Endothelial cell (in vitro differentiated cells): Measurements from ENCODE around the gene SALL3. TPM values are rescaled to one million over a fixed set of nuclear protein-coding genes. Genes with fewer than 3 reads are reported as not detected.
"Not testable (repeated sequence)": the region's sequence is repeated elsewhere in the genome, so short reads cannot be mapped to it uniquely, and the experiment has no call there.

Source experiments
- DNase-seq: peaks from one replicate; pipeline ENCODE4 v3.0.0; 2021; ENCODE audit warnings: low spot score
- H3K27ac Mint-ChIP-seq: one replicate; pipeline ENCODE4 v1.8.0; 2021; ENCODE audit warnings: mixed read lengths, inconsistent platforms; ENCODE audit not compliant: unreplicated experiment
- H3K27me3 Mint-ChIP-seq: one replicate; pipeline ENCODE4 v1.8.0; 2021; ENCODE audit warnings: mild to moderate bottlenecking, moderate library complexity, mixed read lengths, inconsistent platforms; ENCODE audit not compliant: unreplicated experiment
- H3K36me3 Mint-ChIP-seq: one replicate; pipeline ENCODE4 v1.8.0; 2021; ENCODE audit warnings: mild to moderate bottlenecking, low read depth, mixed read lengths, inconsistent platforms; ENCODE audit not compliant: unreplicated experiment
- H3K4me1 Mint-ChIP-seq: one replicate; pipeline ENCODE4 v1.8.0; 2021; ENCODE audit warnings: mild to moderate bottlenecking, mixed read lengths, inconsistent platforms; ENCODE audit not compliant: unreplicated experiment
- H3K4me3 Mint-ChIP-seq: one replicate; pipeline ENCODE4 v1.8.0; 2021; ENCODE audit warnings: mild to moderate bottlenecking, mixed read lengths, inconsistent platforms; ENCODE audit not compliant: unreplicated experiment
- H3K9me3 Mint-ChIP-seq: one replicate; pipeline ENCODE4 v1.8.0; 2021; ENCODE audit warnings: mixed read lengths, inconsistent platforms; ENCODE audit not compliant: unreplicated experiment
- CTCF ChIP-seq: fragments of 200-600 bp; sonication (generic); IDR thresholded peaks from one replicate; pipeline ENCODE4 v1.5.0; 2021; ENCODE audit warnings: antibody characterized with exemption; ENCODE audit not compliant: unreplicated experiment
- total RNA-seq: library from RNA; stranded (reverse); fragmentation: NEBNext Ultra II Directional; extraction: Animal tissue kit (Norgen Biotek cat#: 25700); gene quantifications from one replicate; pipeline ENCODE4 v1.2.1, GENCODE V29; 2021; ENCODE audit not compliant: unreplicated experiment

The SALL3 gene
- total RNA-seq, 1 donor from 2014 or later = 2.5 TPM

GRCh38 chr18:78962098-78962497 lies 17.5 kb upstream of the SALL3 start:
- H3K4me3 Mint-ChIP-seq = no peak overlapping the region
- peaks cover 31% of the 10 kb centered on the region for H3K9me3 Mint-ChIP-seq
- no peaks in the 10 kb centered on the region for H3K4me1 Mint-ChIP-seq
- H3K27ac Mint-ChIP-seq = no peak overlapping the region
- no peak for TF ChIP-seq CTCF
- no peak for DNase-seq
- H3K27me3 Mint-ChIP-seq = peaks cover 2% of the 10 kb centered on the region
- peaks cover 8% of the 10 kb centered on the region for H3K36me3 Mint-ChIP-seq

- H3K36me3 Mint-ChIP-seq, H3K4me3 Mint-ChIP-seq, H3K27me3 Mint-ChIP-seq, H3K4me1 Mint-ChIP-seq, DNase-seq, H3K27ac Mint-ChIP-seq: not testable (repeated sequence)
- peaks cover 29% of the 10 kb centered on the region for H3K9me3 Mint-ChIP-seq
Observed at GRCh38 chr18:78964727-78965126, 14.9 kb upstream of the SALL3 start.

DNA sequence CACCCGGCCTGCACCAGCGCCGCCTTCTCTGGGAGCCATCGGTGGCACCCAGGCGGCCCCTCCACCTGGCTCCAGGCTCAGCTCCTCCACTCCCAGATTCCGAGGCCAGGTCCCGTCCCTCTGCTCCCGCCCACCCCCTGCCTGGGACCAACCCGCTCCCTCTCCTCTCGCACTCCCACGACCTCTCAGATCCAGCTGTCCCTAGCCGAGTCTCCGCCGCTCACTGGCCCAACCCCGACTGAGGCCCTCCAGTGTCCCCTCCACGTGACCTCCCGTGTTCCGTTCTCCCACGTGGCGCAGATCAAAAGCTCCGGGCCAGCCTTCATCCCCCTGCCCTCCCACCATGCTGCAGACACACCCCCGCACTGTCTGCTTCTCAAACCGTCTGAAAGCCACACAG lies 14.4 kb upstream of the SALL3 start:
- peaks cover 8% of the 10 kb centered on the region for H3K36me3 Mint-ChIP-seq
- H3K9me3 Mint-ChIP-seq = peaks cover 24% of the 10 kb centered on the region
- DNase-seq = no peak
- H3K4me1 Mint-ChIP-seq = no peaks in the 10 kb centered on the region
- no peak for TF ChIP-seq CTCF
- no peak overlapping the region for H3K4me3 Mint-ChIP-seq
- H3K27me3 Mint-ChIP-seq = peaks cover 5% of the 10 kb centered on the region
- no peak overlapping the region for H3K27ac Mint-ChIP-seq

- H3K9me3 Mint-ChIP-seq = peaks cover 31% of the 10 kb centered on the region
- peaks cover 8% of the 10 kb centered on the region for H3K36me3 Mint-ChIP-seq
- peaks cover 14% of the 10 kb centered on the region for H3K27me3 Mint-ChIP-seq
- DNase-seq = no peak
- H3K27ac Mint-ChIP-seq = no peak overlapping the region
- no peaks in the 10 kb centered on the region for H3K4me1 Mint-ChIP-seq
- no peak for TF ChIP-seq CTCF
- H3K4me3 Mint-ChIP-seq = no peak overlapping the region
Observed at GRCh38 chr18:78965917-78966792, 13.5 kb upstream of the SALL3 start.

- H3K4me1 Mint-ChIP-seq = no peaks in the 10 kb centered on the region
- H3K27ac Mint-ChIP-seq = no peak overlapping the region
- H3K27me3 Mint-ChIP-seq = peaks cover 18% of the 10 kb centered on the region
- peaks cover 8% of the 10 kb centered on the region for H3K36me3 Mint-ChIP-seq
- peaks cover 29% of the 10 kb centered on the region for H3K9me3 Mint-ChIP-seq
- DNase-seq = no peak
- no peak overlapping the region for H3K4me3 Mint-ChIP-seq
- no peak for TF ChIP-seq CTCF
Observed at GRCh38 chr18:78966793-78967106, 12.9 kb upstream of the SALL3 start.
